ENCODE results near the gene GOLGA6D. TPM values are rescaled to one million over a fixed set of nuclear protein-coding genes. Genes with fewer than 3 reads are reported as not detected.
"Not testable (repeated sequence)": the region's sequence is repeated elsewhere in the genome, so short reads cannot be mapped to it uniquely, and the experiment has no call there.

GOLGA6D gene
- total RNA-seq, 1 experiment from 2014 or later = 0.12 TPM

DNA sequence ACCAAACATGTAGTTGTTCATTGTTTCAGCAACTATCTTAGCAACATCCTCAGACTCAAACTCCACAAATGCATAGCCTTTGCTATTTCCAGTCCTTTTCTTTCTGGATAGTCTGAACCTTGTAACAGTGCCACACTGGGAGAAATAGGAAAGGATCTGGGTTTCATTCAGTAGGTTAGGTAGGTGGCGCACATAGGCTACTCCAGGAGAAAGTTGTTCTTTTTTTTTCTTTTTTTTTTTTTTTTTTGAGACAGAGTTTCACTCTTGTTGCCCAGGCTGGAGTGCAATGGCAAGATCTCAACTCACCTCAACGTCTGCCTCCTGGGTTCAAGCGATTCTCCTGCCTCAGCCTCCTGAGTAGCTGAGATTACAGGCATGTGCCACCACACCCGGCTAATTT lies 30.4 kb upstream of the GOLGA6D start:
- TF ChIP-seq CTCF (IDR thresholded peaks at IDR 0.05 in 2 of 3, conservative IDR thresholded peaks at IDR 0.05 in 1 of 3; ENCODE audit: borderline replicate concordance in 1 of 3, insufficient read depth in 1 of 3, low read depth in 2 of 3, low read length in 2 of 3) = peak in 1 of 3 experiments; percentile 35; a peak in 1 of 6 replicates
- peak; percentile 34; the same call in 1 of the 2 replicates for TF ChIP-seq RAD21 (IDR thresholded peaks at IDR 0.05; ENCODE audit: low read depth)
- H3K4me3 ChIP-seq (replicated peaks in 1 of 2; ENCODE audit: low read depth in 1 of 2, low read length in 2 of 2); RAD21 ChIA-PET (ENCODE audit: low non-redundant PET in 1 of 2, low total read pairs in 2 of 2, uncharacterized antibody in 2 of 2, unreplicated experiment in 2 of 2); H3K9me2 ChIP-seq (ENCODE audit: insufficient read depth); CTCF ChIA-PET; H3K79me2 ChIP-seq (ENCODE audit: insufficient read depth, low read length); H3K27ac ChIP-seq (ENCODE audit: low read depth, low read length); intact Hi-C loops (cut with micrococcal nuclease); H4K20me1 ChIP-seq (ENCODE audit: insufficient read depth); DNase-seq (ENCODE audit: low read depth, low spot score); H3K4me2 ChIP-seq (ENCODE audit: low read length); H3K36me3 ChIP-seq (ENCODE audit: control insufficient read depth in 1 of 2, insufficient read depth in 2 of 2, low read length in 2 of 2); H3K9me3 ChIP-seq (ENCODE audit: control insufficient read depth in 1 of 2, insufficient read depth in 1 of 2, low read depth in 1 of 2, low read length in 2 of 2); H3K9ac ChIP-seq (ENCODE audit: low read length); BruUV-seq (replicated peaks); H3K4me1 ChIP-seq (ENCODE audit: control insufficient read depth in 1 of 2, insufficient read depth in 2 of 2, low read length in 2 of 2): not testable (repeated sequence)
- peaks cover 25% of the 10 kb centered on the region for H3K27me3 ChIP-seq (ENCODE audit: insufficient read depth, low read length)
- POLR2A ChIA-PET = interaction anchor here (0.7 kb wide), 1 partner anchor 55 kb away, joined by 3 read pairs; no protein-coding TSS in a partner anchor
- ATAC-seq = peak; percentile 83
- H2AFZ ChIP-seq (ENCODE audit: low read depth, low read length, poor library complexity, severe bottlenecking) = peak overlapping the region; percentile 1

GRCh38 chr15:75258034-75258433 lies 24.6 kb upstream of the GOLGA6D start, which contains the start of gene GOLGA6C:
Gene GOLGA6C (plus strand): TSS chr15:75258334. CDS start chr15:75258599, 265 bp downstream.
- H3K79me2 ChIP-seq (ENCODE audit: insufficient read depth, low read length); ATAC-seq; intact Hi-C loops (cut with micrococcal nuclease); RAD21 ChIA-PET (ENCODE audit: low non-redundant PET in 1 of 2, low total read pairs in 2 of 2, uncharacterized antibody in 2 of 2, unreplicated experiment in 2 of 2); H3K27ac ChIP-seq (ENCODE audit: low read depth, low read length); DNase-seq (ENCODE audit: low read depth, low spot score); H3K4me2 ChIP-seq (ENCODE audit: low read length); H3K9me3 ChIP-seq (ENCODE audit: control insufficient read depth in 1 of 2, insufficient read depth in 1 of 2, low read depth in 1 of 2, low read length in 2 of 2); H4K20me1 ChIP-seq (ENCODE audit: insufficient read depth); H3K9me2 ChIP-seq (ENCODE audit: insufficient read depth); POLR2A ChIA-PET; H2AFZ ChIP-seq (ENCODE audit: low read depth, low read length, poor library complexity, severe bottlenecking); CTCF ChIA-PET; BruUV-seq (replicated peaks); H3K4me3 ChIP-seq (replicated peaks in 1 of 2; ENCODE audit: low read depth in 1 of 2, low read length in 2 of 2); H3K4me1 ChIP-seq (ENCODE audit: control insufficient read depth in 1 of 2, insufficient read depth in 2 of 2, low read length in 2 of 2); H3K27me3 ChIP-seq (ENCODE audit: insufficient read depth, low read length); H3K9ac ChIP-seq (ENCODE audit: low read length); H3K36me3 ChIP-seq (ENCODE audit: control insufficient read depth in 1 of 2, insufficient read depth in 2 of 2, low read length in 2 of 2): not testable (repeated sequence)

DNA sequence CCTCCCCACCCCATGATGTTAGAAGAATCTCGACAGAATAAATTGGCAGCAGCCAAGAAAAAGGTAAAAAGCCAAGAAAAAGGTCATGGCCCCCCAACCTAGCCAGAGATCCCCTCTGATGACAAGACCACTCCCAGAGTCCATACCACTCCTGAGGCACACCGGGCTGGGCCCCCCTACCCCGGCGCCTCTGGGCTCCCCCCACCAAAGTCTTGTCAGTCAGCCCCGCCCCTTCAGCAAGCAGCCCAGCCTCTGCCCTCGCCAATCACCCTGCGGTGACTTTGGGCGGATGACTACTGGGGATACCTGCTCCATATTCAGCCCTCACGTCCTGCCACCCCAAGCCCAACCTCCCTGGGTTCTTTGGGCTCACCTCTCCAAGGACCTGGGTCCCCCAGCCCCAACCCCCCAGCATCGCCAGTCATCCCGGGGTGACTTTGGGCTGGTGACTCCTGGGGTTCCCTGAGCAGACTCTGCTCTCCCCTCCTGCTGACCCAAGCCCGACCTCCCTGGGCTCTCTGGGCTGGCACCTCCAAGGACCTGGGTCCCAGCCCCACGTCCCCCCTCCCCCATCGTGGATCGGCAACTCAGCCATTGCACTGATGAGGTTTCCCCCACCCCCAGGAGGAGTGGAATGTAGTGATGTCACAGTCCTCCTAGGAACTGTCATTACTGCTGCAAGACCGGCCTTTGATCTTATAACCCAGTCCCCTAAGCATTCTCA lies 23.9 kb upstream of the GOLGA6D start:
- H3K27ac ChIP-seq (ENCODE audit: low read depth, low read length); H3K4me1 ChIP-seq (ENCODE audit: control insufficient read depth in 1 of 2, insufficient read depth in 2 of 2, low read length in 2 of 2); H4K20me1 ChIP-seq (ENCODE audit: insufficient read depth); ATAC-seq; H3K9ac ChIP-seq (ENCODE audit: low read length); H3K36me3 ChIP-seq (ENCODE audit: control insufficient read depth in 1 of 2, insufficient read depth in 2 of 2, low read length in 2 of 2); H3K4me2 ChIP-seq (ENCODE audit: low read length); H3K4me3 ChIP-seq (replicated peaks in 1 of 2; ENCODE audit: low read depth in 1 of 2, low read length in 2 of 2); H2AFZ ChIP-seq (ENCODE audit: low read depth, low read length, poor library complexity, severe bottlenecking); BruUV-seq (replicated peaks); CTCF ChIA-PET; H3K79me2 ChIP-seq (ENCODE audit: insufficient read depth, low read length); H3K27me3 ChIP-seq (ENCODE audit: insufficient read depth, low read length); POLR2A ChIA-PET; H3K9me2 ChIP-seq (ENCODE audit: insufficient read depth); H3K9me3 ChIP-seq (ENCODE audit: control insufficient read depth in 1 of 2, insufficient read depth in 1 of 2, low read depth in 1 of 2, low read length in 2 of 2); DNase-seq (ENCODE audit: low read depth, low spot score); RAD21 ChIA-PET (ENCODE audit: low non-redundant PET in 1 of 2, low total read pairs in 2 of 2, uncharacterized antibody in 2 of 2, unreplicated experiment in 2 of 2); intact Hi-C loops (cut with micrococcal nuclease): not testable (repeated sequence)

- H4K20me1 ChIP-seq (ENCODE audit: insufficient read depth); RAD21 ChIA-PET (ENCODE audit: low non-redundant PET in 1 of 2, low total read pairs in 2 of 2, uncharacterized antibody in 2 of 2, unreplicated experiment in 2 of 2); H3K36me3 ChIP-seq (ENCODE audit: control insufficient read depth in 1 of 2, insufficient read depth in 2 of 2, low read length in 2 of 2); ATAC-seq; H3K27me3 ChIP-seq (ENCODE audit: insufficient read depth, low read length); POLR2A ChIA-PET; H3K9me2 ChIP-seq (ENCODE audit: insufficient read depth); H3K4me1 ChIP-seq (ENCODE audit: control insufficient read depth in 1 of 2, insufficient read depth in 2 of 2, low read length in 2 of 2); H2AFZ ChIP-seq (ENCODE audit: low read depth, low read length, poor library complexity, severe bottlenecking); CTCF ChIA-PET; H3K9me3 ChIP-seq (ENCODE audit: control insufficient read depth in 1 of 2, insufficient read depth in 1 of 2, low read depth in 1 of 2, low read length in 2 of 2); DNase-seq (ENCODE audit: low read depth, low spot score); BruUV-seq (replicated peaks); H3K9ac ChIP-seq (ENCODE audit: low read length); H3K79me2 ChIP-seq (ENCODE audit: insufficient read depth, low read length); H3K27ac ChIP-seq (ENCODE audit: low read depth, low read length); intact Hi-C loops (cut with micrococcal nuclease); H3K4me2 ChIP-seq (ENCODE audit: low read length); H3K4me3 ChIP-seq (replicated peaks in 1 of 2; ENCODE audit: low read depth in 1 of 2, low read length in 2 of 2): not testable (repeated sequence)
Observed at GRCh38 chr15:75259873-75260272, 22.8 kb upstream of the GOLGA6D start.
